ENCODE results near the gene ZNF157.

The ZNF157 gene

GRCh38 chrX:47446431-47446830, 76.1 kb downstream of the ZNF157 start:
- Histone ChIP-seq H4K20me1 (ENCODE audit: insufficient read depth, low read length) (no peaks in the 10 kb centered on the region), H3K4me1 (ENCODE audit: low read length) (no peaks in the 10 kb centered on the region), H3K27ac (ENCODE audit: low read length) (no peak overlapping the region), H2AFZ (ENCODE audit: low read length) (no peak overlapping the region), H3K4me2 (ENCODE audit: low read depth, low read length) (no peak overlapping the region), H3K9me2 (replicated peaks; ENCODE audit: insufficient read depth, low read length) (no peaks in the 10 kb centered on the region), H3K9ac (ENCODE audit: low read length) (no peak overlapping the region), H3K9me3 (replicated peaks; ENCODE audit: insufficient read depth, low read length) (no peaks in the 10 kb centered on the region), H3K27me3 (replicated peaks; ENCODE audit: insufficient read depth, low read length) (no peaks in the 10 kb centered on the region), H3K79me2 (ENCODE audit: low read length) (no peaks in the 10 kb centered on the region), H3F3A (ENCODE audit: insufficient read depth, low read length) (no peaks in the 10 kb centered on the region), H3K4me3 (ENCODE audit: low read length) (no peak overlapping the region), H3K36me3 (replicated peaks; ENCODE audit: insufficient read depth, low read length) (no peaks in the 10 kb centered on the region; the same call in 1 of the 2 replicates)
- TF ChIP-seq EZH2 (optimal IDR thresholded peaks at IDR 0.05; ENCODE audit: low read depth, low read length) (no peak), EZH2phosphoT487 (IDR thresholded peaks at IDR 0.05; ENCODE audit: low read length) (no peak), CTCF (IDR thresholded peaks at IDR 0.05; ENCODE audit: low read length) (no peak)
- no peak for DNase-seq

GRCh38 chrX:47446971-47447370, 76.6 kb downstream of the ZNF157 start:
- H3K27me3 ChIP-seq (replicated peaks; ENCODE audit: insufficient read depth, low read length), result no peaks in the 10 kb centered on the region
- no peaks in the 10 kb centered on the region for H4K20me1 ChIP-seq (ENCODE audit: insufficient read depth, low read length)
- no peak for TF ChIP-seq CTCF (IDR thresholded peaks at IDR 0.05; ENCODE audit: low read length)
- H3F3A ChIP-seq (ENCODE audit: insufficient read depth, low read length), result no peaks in the 10 kb centered on the region
- no peak overlapping the region for H3K27ac ChIP-seq (ENCODE audit: low read length)
- no peak overlapping the region for H3K4me3 ChIP-seq (ENCODE audit: low read length)
- H2AFZ ChIP-seq (ENCODE audit: low read length), result no peak overlapping the region
- H3K9me3 ChIP-seq (replicated peaks; ENCODE audit: insufficient read depth, low read length), result no peaks in the 10 kb centered on the region
- no peaks in the 10 kb centered on the region for H3K4me1 ChIP-seq (ENCODE audit: low read length)
- H3K9ac ChIP-seq (ENCODE audit: low read length), result no peak overlapping the region
- H3K36me3 ChIP-seq (replicated peaks; ENCODE audit: insufficient read depth, low read length), result no peaks in the 10 kb centered on the region; the same call in 1 of the 2 replicates
- no peaks in the 10 kb centered on the region for H3K79me2 ChIP-seq (ENCODE audit: low read length)
- no peak overlapping the region for H3K4me2 ChIP-seq (ENCODE audit: low read depth, low read length)
- H3K9me2 ChIP-seq (replicated peaks; ENCODE audit: insufficient read depth, low read length), result no peaks in the 10 kb centered on the region
- no peak for DNase-seq

- no peak overlapping the region for H3K27ac ChIP-seq (ENCODE audit: low read length)
- no peak overlapping the region for H3K4me2 ChIP-seq (ENCODE audit: low read depth, low read length)
- no peaks in the 10 kb centered on the region for H3K9me3 ChIP-seq (replicated peaks; ENCODE audit: insufficient read depth, low read length)
- no peak overlapping the region for H3K4me3 ChIP-seq (ENCODE audit: low read length)
- no peaks in the 10 kb centered on the region; the same call in 1 of the 2 replicates for H3K36me3 ChIP-seq (replicated peaks; ENCODE audit: insufficient read depth, low read length)
- no peak overlapping the region for H3K9ac ChIP-seq (ENCODE audit: low read length)
- H4K20me1 ChIP-seq (ENCODE audit: insufficient read depth, low read length), result no peaks in the 10 kb centered on the region
- TF ChIP-seq EZH2phosphoT487 (IDR thresholded peaks at IDR 0.05; ENCODE audit: low read length) (no peak), EZH2 (optimal IDR thresholded peaks at IDR 0.05; ENCODE audit: low read depth, low read length) (no peak), CTCF (IDR thresholded peaks at IDR 0.05; ENCODE audit: low read length) (no peak)
- DNase-seq, result no peak
- H3F3A ChIP-seq (ENCODE audit: insufficient read depth, low read length), result no peaks in the 10 kb centered on the region
- H3K79me2 ChIP-seq (ENCODE audit: low read length), result no peaks in the 10 kb centered on the region
- no peak overlapping the region for H2AFZ ChIP-seq (ENCODE audit: low read length)
- H3K27me3 ChIP-seq (replicated peaks; ENCODE audit: insufficient read depth, low read length), result no peaks in the 10 kb centered on the region
- H3K4me1 ChIP-seq (ENCODE audit: low read length), result no peaks in the 10 kb centered on the region
- no peaks in the 10 kb centered on the region for H3K9me2 ChIP-seq (replicated peaks; ENCODE audit: insufficient read depth, low read length)
Measured at GRCh38 chrX:47447607-47448006, 77.2 kb downstream of the ZNF157 start.

All from MM.1S (cell line).